Raji (cell line): ENCODE measurements around the gene IMMP2L.

ENCODE experiments used
- POLR2A ChIP-seq: IDR thresholded peaks from 2 replicates; pipeline ENCODE4 v1.6.1; 2011; ENCODE audit warnings: low read depth, low read length, control low read depth; ENCODE audit not compliant: insufficient read depth

IMMP2L gene

DNA sequence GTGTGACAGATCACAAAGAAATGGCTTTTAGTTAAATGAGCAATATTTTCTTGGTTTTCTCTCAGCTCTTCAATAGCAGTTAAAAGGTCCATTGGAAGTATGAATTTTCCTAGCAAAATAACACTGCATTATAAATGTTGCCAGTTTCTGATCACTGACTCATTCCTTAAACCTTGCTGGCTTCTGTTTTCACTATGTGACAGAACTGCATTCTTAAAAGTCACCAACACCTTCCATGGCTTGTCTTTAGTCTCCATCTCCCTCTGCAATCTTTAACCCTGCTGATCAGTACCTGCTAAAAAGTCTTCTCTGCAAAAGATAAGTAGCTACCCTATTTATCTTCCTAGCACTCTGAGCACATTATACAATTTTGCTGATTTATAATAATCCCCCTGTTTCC lies 876.4 kb downstream of the IMMP2L start:
- no peak for TF ChIP-seq POLR2A

DNA sequence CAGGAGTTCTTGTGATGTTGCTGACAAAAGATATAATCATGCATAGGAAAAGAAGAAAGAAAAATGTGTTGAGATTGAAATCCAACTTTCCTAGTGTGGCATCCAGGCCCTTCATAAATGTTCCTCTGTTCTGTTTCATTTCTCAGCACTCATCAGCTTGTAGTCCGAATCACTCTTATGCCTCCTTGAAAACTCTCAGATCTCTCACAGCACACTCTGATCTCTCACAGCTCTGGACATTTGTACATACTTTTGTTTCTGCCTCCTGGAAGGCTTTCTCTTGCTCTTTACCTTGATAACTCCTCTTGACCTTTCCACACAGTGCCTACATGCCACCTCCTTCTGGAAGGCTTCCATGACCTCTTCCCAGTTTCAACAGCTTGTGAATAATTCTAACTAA lies 880.4 kb downstream of the IMMP2L start:
- TF ChIP-seq POLR2A = no peak

DNA sequence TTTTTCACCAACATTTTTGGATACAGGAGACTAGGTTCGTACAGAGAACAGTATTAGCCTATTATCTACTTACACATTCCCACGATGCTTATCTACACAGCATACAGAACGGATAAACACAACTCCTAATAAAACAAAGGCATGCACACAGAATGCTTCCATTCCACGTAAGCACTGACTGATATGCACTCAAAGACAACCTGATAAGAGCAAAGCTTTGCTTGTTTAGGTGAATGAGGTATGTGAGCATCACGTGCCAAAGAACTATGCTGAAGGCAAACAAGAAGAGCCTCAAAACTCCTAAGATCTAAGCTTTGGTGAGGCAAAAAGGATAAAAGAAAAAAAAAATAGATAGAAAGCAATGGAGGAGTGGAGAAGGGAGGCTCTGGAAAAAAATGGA lies 884.9 kb downstream of the IMMP2L start:
- no peak for TF ChIP-seq POLR2A

DNA sequence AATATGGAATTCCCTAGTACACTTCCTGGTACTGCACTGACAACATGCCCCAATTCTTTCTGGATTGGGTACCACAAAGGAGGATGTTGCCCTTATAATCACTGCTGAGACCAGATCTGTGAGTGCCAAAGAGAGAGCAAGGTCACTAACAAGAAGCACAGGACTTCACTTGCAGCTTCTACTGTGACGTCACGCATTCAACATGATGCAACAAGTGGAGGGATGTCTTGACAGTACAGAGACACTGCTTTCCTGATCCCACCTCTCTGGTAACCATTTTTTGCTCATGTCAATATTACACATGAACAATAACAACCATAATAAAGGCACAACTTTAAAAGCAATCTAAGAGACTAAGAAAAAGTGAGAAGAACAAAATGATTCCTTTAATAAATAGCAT lies 885.5 kb downstream of the IMMP2L start:
- no peak for TF ChIP-seq POLR2A

DNA sequence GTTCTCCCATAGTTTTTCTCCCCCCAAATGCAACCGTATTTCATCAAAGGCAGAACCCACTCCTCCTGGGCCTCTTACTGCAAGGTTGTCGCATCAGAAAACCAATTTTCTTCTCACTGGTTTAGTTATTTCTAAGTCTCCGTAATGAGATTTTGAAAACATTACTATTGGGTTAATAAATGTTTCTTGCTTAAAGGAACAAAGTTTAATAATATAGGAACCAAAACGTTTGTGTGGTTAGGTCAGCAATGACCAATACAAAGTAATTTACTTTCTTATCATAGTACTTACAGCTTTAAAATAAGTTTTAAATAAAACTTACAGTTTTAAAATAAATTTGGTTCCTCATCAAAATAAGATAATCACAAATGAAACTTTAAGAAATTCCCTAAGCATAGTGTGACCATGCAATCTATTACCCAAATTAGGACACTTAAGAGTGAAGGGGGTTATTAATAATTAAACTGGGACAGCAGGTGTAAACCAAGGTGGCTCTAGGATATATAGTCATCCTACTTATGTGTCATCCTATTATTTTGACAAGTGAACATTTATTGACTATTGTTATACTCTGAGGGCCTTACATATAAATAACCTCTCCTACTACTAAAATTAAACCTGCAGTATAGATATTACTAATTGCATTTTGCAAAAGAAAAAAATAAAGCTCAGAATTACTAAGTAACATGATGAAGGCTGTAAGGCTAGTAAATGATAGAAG lies 886.7 kb downstream of the IMMP2L start:
- no peak for TF ChIP-seq POLR2A

DNA sequence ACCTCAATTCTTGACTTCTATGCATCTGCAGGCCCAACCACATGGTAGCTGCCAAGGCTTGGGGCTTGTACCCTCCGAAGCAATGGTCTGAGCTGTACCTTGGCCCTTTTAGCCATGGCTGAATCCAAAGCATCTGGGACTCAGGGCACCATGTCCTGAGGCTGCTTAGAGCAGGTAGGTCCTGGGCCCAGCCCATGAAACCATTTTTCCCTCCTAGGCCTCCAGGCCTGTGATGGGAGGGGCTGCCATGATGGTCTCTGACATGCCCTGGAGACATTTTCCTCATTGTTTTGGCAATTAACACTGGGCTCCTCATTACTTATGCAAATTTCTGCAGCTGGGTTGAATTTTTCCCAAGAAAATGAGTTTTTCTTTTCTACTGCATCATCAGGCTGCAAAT lies 889.1 kb downstream of the IMMP2L start:
- TF ChIP-seq POLR2A = no peak

DNA sequence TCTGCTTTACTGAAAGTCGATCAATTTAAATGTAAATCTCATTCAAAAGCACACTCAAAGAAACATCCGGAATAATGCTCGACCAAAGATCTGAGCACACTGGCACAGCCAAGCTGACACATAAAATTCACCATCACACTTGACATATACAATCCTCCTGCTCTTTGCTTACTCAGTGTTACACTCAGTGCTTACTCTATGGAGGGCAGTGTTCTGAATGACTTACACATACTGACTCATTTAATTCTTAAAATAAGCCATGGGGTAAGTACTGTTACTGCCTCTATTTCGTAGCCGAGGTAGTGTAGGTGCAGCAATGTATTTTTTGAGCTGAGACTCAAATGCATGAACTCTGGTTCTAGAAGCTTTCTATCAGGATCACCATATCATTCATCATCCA lies 892.9 kb downstream of the IMMP2L start:
- no peak for TF ChIP-seq POLR2A

DNA sequence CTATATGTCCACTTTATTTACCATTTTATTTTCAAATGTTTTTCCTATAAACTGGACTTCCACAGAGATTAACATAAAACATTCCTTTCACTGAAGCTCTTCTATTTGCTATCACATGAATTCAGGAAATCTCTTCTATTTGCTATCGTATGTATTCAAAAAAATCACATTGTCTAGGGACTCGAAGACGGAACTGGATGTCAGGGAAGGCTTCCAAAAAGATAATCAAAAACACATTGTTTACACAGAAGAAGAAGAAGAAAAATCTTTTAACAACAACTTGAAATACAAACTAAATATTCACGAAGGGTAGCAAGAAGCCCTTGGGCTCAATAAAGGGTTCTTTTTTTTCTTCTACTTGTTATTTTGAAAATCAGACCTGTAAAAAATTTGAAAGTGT lies 897.5 kb downstream of the IMMP2L start:
- TF ChIP-seq POLR2A = no peak

DNA sequence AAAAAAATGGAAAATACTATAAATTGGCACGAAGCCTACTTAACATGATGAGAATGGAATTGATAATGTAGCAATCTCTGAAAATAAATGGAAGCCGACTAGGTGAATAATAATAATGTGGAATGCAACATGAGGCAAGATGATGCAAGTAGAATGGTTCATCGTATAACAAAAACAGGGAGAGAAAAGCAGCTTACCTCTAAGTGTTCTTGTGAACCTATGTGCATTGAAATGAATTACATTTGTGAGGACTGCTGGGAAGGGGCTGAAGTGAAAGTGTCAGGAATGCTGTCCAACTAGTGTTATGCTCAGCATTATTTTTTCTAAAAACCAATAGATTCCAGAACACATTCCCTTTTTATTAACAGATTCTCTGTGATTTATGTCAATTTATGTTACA lies 912.0 kb downstream of the IMMP2L start:
- TF ChIP-seq POLR2A = no peak

DNA sequence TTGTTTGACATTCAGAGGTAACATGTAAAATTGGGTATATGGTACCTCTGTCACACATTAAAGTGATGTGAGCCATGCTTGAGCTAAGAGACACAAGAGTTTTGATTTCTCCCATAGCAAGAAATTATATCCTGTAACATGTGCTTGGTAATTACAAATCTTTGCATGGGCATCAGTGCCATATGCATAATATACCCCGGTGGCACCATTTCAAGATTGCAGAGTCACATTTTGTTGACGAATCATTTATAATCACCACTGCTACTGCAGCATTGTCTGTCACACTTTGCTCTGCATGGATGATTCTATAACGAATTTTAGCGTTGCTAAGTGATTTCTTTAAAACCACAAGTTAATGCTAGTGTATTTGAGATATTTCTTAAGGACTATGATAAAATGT lies 915.0 kb downstream of the IMMP2L start:
- no peak for TF ChIP-seq POLR2A

DNA sequence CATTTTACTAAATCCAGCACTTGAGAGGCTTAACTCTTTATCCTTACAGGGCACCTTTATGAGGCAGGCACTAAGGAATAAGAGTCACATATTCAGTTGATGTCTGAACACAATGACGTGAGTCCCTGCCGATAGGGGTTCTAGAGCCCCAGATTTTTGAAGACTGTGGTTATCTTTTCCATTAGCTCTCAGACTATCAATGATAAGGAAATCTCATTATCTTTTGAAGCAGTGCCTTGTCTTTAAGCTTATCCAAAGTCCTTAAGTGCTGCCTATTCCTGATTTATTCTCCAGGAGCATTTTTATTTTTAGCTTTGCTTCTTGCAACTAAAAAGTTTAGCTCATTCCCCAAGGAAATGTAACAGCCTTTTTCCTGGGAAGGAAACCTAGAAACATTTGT lies 915.5 kb downstream of the IMMP2L start:
- TF ChIP-seq POLR2A = no peak

DNA sequence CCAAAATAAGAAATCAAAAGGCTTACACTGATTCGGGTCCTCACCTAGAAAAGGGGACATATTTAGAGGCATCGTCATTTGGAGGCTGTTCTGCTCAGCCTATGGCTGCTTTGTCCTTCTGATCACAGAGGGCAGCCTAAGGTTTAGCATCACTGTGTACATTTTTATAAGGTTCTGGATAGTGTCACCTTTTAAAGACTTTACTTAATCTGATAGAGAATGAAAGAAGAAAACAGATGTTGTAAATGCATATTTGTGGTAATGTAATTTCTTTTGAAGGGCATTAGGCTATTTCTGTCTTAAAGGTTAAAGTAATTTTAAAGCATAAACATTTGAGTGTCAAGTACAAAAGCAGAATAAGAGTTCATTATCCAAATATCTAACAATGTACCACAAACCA lies 916.7 kb downstream of the IMMP2L start:
- no peak for TF ChIP-seq POLR2A

DNA sequence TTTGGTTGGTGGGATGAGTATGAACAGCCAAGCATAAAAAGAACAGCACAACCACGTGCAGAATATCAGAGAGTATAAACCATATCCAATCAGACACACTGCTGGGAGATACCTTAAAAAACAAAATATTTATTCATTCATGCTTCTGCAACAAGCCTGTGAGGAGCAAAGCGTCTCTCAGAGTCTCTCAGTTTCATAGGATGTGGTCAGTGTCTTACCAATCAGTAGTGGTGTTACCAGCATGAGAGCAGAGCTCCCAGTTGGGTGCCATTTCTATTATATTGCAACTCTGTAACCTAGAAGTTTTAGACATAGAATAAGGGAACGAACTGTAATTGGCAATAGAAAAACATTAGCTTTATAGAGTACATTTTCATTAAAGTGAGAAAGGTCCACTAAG lies 917.2 kb downstream of the IMMP2L start:
- TF ChIP-seq POLR2A = no peak

DNA sequence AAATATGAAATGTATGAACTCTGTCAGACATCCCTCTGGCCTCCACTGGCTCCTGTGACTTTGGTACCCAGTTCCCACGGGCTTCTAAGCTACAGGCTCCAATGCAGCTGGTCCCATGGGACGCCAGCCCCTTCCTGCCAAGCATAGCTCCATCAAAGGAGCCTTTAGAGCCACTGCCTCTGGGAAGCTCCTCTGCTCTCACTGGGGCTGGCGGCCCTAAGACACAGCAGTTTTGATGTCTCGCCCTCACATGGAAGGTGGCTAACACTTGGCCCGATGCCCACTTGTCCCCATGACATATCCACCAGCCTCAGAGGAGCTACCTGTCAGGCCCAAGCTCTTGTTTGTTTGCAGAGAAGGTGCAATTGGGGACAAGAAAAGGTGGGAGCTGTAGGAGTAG lies 925.0 kb downstream of the IMMP2L start:
- TF ChIP-seq POLR2A = no peak

DNA sequence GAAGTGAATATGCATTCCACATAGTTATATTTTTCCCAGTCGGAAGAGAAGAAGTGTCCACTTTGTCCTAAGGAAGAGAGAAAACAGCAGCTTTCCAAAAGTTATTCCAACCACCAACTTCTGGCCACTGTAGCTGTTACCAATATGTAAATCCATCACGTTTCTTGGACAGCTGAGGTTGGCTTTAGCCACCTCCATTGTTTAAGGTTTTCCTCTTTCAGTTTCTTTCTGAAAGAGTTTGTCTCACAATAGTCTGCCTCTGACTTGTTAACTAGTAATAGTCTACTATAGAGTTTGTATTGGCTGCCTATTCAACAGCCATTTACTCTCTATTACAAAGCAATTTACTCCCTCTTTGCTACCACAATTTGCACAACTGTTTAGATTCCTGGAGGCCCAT lies 929.0 kb downstream of the IMMP2L start:
- TF ChIP-seq POLR2A = no peak

DNA sequence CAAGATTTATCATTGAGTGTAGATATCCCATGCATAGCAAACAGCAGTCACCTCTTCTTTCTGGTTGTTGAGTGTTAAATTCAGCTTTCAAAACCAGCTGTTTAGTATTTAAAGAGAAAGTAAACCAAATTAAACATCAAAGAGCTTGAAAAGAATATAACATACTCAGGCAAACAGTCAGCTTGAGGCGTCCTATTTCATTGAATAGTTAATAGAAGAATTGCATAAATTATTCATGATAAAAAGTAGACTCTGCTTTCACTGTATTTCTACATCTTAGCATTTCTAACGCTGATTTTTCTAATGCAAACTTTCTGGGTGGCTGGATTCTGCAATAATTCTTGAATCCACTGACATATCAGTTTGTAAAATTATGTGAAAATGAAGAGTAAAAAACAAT lies 935.9 kb downstream of the IMMP2L start:
- TF ChIP-seq POLR2A = no peak

DNA sequence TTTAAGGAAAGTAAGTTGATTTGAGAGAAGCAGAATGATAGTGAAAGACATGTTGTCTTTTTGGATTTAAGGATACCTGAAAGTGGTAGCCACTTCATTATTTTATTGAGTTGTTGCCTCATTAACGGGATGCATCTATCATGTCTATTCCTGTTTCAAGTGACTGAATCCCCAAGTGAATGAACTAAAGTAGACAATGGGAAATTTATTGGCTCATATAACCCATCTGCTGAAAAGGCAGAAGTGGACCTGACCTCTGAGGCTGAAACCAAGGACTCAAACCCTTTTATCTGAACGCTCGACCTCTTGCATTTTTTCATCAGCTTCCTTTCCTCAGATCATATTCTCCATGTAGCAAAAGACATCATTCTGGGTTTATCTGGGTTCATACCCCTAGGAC lies 937.0 kb downstream of the IMMP2L start:
- no peak for TF ChIP-seq POLR2A
